OCI-LY1 (cell line): ENCODE results near the gene METAP1D.

ENCODE experiments used
- EZH2 ChIP-seq: fragments of 200-600 bp; sonication (generic), shearing (Covaris generic); IDR thresholded peaks from 2 replicates; pipeline ENCODE4 v1.8.0; 2017; ENCODE audit warnings: borderline replicate concordance, mixed run types, mild to moderate bottlenecking, antibody characterized with exemption, low read length, moderate library complexity, mixed read lengths
- TF ChIP-seq, protein P1 (sequence below): fragments of 200-600 bp; sonication (generic), shearing (Covaris generic); IDR thresholded peaks from 2 replicates; pipeline ENCODE4 v1.5.1; 2017; ENCODE audit warnings: mild to moderate bottlenecking, antibody characterized with exemption, low read length, moderate library complexity, mixed read lengths

DNA sequence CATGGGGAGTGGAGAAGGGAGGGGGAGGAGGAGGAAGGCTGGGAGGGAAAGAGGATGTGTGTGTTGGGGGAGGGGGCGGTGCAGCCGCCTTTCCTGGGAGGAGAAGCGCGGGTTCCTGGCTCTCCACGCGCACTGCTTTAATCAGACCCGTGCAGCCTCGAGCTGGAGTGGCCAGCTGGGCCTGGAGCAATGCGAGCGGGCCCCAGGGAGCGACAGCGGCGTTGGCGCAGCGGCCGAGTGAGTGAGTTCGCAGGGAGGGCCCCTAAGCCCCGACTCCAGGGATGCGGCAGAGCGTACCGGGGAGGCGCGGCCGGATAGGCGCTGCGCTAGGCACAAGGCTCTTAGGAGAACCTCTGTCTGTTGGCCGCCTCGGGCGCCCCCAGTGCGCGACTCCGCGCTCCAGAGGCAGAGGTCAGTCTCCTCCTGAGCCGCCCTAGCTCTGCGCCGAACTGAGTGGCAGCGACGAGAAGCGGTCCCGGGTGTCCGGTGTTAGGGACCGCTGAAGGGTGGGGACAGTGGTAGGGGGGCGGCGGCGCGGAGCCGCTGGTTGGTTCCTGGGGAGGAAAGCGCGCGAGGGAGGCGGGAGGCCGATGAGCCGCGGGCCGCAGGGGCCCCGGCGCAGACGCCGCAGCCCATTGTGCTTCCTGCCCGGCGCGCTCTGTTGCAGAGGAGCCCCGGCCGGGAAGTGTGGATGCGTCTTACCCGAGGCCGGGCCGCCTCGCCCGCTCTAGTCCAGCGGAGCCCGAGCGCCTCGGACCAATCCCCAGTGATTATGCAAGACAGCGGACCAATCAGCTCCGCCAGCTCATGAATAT is 85.1 kb downstream of the METAP1D start:
- TF ChIP-seq, protein P1, sequence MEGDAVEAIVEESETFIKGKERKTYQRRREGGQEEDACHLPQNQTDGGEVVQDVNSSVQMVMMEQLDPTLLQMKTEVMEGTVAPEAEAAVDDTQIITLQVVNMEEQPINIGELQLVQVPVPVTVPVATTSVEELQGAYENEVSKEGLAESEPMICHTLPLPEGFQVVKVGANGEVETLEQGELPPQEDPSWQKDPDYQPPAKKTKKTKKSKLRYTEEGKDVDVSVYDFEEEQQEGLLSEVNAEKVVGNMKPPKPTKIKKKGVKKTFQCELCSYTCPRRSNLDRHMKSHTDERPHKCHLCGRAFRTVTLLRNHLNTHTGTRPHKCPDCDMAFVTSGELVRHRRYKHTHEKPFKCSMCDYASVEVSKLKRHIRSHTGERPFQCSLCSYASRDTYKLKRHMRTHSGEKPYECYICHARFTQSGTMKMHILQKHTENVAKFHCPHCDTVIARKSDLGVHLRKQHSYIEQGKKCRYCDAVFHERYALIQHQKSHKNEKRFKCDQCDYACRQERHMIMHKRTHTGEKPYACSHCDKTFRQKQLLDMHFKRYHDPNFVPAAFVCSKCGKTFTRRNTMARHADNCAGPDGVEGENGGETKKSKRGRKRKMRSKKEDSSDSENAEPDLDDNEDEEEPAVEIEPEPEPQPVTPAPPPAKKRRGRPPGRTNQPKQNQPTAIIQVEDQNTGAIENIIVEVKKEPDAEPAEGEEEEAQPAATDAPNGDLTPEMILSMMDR: no peak
- TF ChIP-seq EZH2: no peak
